SW480 (cell line): Measurements from ENCODE around the gene TRPM5.

Source experiments
- DNase-seq: peaks from one replicate; pipeline ENCODE4 v3.0.0-alpha.2; 2016; ENCODE audit warnings: low spot score

TRPM5 gene

DNA sequence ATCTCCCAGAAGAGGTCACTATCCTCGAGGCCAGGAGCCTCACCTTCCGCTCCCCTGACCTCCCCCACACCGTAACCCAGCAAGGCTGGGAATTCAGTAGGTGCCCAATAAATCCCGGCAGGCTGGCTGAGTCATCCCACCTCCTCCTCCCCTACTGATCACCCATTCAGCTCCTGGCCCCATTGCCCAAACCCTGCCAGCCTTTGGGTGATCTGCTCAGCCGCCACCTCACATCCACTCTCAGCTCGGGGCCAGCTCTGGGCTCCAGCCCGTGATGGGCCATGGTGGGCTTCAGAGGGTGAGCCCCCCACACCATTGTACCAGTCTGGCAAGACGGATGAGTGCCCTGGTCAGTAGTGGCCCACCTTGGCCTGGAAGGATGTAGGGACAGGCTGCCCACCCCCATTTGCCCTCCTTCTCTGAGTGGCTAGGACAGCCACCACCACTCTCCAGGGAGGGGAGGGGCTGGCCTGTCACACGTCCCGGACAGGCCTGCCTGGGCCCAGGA lies 8.2 kb downstream of the TRPM5 start:
- DNase-seq, result no peak

DNA sequence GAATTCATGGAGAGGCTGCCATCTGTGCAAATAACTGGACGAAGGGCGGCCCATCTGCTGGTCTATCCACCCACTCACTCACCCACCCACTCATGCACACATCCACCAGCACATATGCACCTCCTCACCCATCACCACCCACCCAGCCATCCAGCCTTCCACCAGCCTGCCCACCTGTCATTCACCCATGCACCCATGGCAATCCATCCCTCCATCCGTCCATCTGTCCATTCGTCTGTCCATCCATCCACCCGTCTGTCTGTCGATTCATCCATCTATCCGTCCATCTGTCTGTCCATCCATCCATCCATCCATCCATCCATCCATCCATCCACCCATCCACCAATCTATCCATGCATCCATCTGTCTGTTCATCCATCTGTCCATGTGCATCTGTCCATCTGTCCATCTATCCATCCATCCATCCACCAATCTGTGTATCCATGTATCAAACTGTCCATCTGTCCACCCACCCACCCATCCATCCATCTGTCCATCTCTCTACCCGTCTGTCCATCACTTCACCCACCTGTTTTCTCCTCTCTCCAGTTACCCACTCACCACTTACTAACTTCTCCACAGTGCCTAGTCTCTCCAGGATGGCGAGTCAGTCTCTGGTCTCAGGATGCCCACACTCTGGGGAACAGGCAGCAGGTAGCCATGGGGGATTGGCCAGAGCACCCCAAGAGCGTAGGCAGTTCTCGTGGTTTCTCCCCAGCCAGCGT lies 8.9 kb downstream of the TRPM5 start:
- DNase-seq, result no peak

DNA sequence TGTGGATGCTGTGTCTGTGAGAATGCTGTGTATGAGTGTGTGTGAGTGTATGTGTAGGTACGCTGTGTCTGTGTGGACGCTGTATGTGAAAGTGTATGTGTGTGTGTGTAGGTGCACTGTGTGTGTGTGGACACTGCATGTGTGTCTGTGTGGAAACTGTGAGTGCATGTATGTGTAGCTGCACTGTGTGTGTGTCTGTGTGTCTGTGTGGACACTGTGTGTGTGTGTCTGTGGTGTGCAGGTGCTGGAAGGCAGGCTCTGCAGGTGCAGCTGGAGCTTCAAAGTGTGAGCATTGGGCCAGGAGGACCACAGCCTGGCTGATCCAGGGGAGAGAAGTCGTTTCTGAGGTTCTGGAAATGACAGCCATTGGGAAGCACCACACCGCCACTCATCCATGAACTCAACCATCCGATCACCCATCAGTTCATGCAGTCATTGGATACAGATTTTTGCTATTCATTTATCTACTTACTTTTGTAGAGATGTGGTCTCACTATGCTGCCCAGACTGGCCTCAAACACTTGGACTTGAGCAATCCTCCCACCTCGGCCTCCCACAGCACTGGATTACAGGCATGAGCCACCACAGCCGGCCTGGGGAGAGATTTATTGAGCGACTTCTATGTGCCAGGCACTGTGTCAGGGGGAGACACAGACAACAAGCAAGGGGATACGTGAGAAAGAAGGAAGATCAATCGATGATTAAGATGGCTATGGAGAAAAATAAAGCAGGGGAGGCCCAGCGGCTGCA lies 9.6 kb downstream of the TRPM5 start:
- no peak for DNase-seq

DNA sequence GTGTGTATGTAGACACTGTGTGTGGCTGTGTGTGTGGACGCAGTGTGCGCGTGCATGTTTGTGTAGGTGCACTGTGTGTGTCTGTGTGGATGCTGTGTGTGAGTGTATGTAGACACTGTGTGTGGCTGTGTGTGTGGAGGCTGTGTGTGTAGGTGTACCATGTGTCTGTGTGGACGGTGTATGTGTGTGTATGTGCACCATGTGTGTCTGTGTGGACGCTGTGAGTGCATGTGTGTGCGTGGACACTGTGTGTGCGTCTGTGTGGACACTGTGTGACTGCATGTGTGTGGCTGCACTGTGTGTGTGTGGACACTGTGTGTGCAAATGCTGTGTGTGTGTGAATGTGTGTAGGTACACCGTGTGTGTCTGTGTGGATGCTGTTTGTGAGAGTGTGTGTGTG lies 10.3 kb downstream of the TRPM5 start:
- DNase-seq, result no peak

DNA sequence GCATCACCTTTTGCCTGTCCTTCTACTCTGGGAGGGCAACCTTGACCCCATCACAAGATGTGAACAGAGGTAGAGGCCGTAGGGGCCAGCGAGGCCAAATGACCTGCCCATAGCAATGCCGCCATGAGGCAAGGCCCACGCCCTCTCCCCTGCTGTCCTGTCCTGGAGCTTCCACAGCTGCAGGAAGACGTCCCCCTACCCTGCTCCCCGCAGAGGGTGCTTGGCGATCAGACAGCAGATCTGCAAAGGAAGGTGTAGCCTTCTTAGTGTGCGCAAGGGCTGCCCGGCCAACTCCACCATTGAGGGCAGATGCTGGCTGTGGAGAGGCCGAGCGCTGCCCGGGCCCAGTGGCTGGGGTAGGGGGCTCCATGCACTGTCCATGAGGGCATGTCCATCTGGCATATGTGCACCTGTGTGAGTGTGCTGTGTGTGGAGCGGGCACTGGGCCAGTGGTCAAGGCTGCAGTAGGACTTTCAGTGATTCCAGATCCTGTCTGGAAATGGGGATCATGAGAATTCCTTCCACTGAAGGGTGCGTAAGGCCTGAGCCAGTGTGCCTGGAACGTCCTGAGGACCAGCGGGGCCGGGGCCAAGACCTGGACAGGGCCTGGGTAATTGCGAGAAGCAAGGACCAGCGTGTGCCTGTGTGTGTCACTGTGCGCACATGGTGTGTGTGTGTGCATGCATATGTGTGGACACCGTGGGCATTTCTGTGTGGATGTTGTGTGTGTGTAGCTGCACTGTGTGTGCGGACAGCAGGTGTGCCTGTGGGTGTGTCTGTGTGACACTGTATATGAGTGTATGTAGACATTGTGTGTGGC lies 11.0 kb downstream of the TRPM5 start:
- DNase-seq, result no peak

DNA sequence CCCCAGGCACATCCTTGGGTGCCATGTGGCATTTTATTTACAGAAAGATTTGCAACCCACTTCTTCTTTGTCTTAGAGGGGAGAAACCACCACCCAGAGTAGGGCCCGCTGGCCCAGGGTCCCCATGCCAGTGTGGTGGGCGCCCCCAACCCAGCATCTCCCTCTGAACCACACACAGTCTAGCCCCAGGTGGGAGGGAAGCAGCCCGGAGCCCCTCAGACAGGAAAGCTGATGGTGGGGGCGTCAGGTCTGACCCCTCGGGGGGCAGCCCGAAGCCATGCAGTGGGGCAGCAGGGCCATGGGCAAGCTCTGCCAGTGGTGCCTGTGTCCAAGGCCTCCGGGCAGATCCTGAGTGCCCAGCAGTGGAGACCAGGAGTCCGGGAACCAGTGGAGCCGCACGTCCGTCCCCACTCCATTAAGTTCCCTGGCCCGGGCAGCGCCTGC lies 11.7 kb downstream of the TRPM5 start:
- DNase-seq, result no peak

DNA sequence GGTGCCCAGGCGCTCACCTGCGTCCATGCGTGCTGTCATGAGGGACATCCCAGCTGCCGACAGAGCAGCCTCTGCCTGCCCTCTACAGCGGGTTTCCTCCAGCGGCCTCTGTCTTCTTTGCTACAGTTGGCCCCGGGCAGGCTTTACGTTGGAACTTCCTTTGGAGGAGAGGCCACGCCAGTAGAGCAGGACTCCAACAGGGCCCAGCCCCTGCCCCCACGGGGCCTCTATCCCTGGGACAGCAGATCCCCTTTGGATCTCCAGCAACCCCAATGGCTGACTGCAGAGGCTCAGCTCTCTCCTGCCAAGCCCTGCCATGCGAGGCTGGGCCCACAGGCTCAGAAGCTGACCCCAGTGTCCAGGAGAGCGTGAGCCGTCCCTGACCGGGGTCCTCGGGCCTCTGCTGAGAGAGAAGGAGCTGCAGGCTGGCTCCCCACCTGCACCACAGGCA lies 12.1 kb downstream of the TRPM5 start:
- no peak for DNase-seq

DNA sequence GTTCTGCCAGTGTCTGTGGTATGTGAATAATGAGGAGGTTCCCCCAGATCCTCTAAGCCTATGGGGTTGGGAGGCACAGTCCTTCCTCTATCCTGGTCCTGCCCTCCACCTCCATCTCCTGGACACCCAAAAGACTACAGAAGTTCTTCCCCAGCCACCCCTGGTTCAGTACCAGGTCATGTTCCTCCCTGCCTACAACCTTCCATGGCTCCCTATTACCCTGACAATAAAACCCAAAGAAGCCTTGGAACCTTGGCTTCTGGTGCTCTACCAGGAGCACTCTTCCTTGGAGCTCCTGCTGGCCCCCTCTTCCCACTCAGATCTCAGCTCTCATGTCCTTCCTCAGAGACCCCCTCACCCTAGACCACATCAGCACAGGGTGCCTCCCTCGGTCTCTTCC lies 12.9 kb downstream of the TRPM5 start:
- no peak for DNase-seq

DNA sequence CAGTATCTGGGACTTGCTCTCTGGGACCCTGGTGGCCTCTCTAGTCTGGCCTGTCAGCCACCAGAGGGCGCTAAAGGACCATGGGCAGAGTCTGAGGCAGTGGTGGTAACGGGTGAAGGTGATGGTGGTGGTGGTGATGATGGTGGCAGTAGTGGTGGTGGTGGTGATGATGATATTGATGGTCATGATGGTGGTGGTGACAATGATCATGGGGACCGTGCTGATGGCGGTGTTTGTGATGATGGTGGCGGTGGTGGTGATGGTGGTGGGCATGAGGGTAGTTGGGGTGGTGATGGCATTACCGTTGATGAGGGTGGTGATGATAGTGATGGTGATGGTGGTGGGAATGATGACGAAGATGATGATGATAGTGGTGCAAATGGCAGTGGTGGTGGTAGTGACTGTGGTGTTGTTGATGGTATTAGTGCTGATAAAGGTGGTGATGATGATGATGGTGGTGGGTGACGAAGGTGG lies 16.0 kb downstream of the TRPM5 start:
- DNase-seq, result peak; percentile 46

DNA sequence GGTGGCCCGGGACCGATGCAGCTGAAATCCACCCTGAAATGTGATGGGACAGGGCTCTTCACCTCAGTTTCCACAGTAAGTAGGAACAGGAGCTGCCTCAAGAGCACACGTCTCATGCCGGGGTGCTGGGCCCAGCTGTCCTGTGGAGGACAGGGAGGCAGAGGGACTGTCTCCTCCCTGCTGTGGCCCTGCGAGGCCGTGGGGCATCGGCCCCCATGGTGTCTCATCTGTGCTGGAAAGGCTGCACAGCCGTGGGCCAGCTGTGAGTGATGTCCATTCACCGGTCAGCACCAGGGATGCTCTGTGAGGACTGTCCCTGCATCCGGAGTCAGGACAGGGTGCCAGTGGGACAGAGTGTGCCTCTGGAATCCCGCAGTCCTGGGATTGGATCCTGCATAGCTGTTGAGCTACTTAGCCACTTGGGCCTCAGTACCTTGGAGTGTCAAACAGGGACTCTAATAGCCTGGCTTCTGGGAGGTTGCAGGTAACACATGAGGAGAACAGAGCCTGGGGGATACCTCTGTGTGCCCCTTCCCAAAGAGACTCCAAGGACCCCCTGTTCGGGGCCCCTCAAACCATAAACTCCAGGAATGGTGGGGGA lies 16.5 kb downstream of the TRPM5 start:
- DNase-seq, result no peak

DNA sequence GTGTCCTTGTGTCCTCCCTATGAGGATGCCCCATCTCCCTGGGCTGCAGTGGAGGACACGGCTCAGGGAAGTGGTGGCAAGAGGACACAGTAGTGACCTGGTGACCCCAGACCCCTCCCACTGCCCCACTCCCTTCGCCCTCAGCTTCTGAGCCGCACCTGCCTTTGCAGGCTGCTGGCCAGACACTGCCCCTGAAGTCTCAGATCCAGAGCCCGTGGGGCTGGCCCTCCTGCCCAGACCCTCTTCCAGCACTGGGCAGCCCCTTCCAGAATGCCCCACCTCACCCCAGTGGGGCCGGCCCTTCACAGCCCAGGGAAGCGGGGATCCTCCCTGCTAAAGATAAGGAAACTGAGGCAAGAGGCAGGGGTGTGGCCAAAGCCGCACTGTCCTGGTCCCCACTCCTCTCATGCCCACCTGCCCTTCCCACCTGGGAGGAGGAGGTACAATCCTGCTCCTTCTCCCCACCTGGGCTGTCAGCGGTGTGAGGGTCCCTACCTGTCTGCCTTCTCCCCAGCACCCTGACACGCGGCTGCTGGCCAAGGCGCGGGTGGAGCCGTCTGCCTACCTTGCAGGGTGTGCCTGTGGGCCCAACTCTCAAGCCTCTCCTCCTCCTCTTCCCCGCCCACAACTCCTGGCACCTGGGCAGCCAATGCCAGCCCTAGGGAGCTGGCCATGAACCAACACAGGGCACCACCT lies 17.3 kb downstream of the TRPM5 start:
- no peak for DNase-seq

DNA sequence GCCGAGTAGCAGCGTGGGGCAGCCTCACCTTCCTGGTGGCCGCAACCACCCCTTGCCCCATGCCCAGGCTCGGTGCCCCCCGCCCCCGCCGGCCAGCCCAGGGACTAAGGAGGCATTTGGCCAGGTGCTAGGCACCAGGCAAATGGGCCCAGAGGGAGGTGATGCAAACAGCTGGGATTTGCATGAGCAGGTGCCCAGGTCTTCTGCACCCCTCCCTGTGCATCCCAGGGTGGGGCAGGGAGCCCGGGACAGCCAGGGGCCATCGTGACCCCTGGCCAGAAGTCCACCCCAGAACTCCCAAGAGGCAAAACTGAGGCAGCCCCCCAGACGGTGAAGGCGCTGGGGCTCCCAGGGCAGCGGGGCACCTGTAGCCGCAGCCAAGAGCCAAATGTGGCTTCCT lies 18.1 kb downstream of the TRPM5 start:
- DNase-seq, result no peak

DNA sequence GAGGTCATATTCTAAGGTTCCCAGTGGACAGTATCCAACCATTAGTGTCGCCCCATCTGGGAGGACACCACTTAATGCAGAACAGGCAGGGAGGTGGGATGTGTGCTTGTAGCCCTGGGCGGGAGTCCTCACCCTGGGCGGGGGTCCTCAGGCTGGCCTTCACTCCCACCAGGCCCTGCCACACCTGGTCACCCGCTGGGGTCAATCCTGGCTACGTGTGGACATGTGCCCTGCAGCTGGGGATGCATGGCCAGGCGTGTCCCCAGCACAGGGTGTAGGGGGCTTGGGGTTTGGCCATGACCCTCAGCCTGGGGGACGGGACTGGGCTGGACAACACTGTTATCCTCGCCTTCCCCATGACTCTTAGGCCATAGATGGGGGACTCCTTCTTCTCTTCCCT lies 18.8 kb downstream of the TRPM5 start:
- DNase-seq, result no peak

DNA sequence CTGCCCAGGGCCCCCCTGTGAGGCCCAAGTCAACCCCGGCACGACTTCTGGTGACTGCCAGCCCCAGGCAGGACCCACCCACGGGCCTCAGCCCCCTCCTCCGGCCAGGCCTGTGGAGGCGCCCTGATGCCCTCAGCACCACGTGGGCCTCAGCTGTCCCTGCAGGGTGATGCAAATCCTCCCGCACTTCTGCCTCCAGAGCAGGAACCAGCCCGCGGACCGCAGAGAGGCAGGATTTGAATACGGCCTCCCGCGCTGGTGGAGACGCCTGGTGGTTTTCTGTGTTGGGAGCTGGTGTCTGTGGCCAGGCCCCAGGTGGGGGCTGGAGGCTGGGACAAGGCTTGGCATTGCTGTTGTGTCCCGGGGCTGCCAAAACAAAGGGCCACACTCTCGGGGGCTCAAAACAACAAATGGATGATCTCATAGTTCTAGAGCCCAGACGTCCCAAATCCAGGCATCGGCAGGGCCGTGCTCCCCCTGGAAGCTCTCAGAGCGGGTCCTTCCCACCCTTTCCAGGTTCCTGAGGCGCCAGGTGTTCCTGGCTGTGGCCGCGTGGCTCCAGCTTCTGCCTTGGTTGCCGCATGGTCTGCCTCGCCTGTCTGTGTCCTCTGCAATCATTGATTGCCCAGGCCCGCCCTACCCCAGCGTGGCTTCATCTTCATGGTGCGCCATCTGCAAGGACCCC lies 19.4 kb downstream of the TRPM5 start:
- no peak for DNase-seq

DNA sequence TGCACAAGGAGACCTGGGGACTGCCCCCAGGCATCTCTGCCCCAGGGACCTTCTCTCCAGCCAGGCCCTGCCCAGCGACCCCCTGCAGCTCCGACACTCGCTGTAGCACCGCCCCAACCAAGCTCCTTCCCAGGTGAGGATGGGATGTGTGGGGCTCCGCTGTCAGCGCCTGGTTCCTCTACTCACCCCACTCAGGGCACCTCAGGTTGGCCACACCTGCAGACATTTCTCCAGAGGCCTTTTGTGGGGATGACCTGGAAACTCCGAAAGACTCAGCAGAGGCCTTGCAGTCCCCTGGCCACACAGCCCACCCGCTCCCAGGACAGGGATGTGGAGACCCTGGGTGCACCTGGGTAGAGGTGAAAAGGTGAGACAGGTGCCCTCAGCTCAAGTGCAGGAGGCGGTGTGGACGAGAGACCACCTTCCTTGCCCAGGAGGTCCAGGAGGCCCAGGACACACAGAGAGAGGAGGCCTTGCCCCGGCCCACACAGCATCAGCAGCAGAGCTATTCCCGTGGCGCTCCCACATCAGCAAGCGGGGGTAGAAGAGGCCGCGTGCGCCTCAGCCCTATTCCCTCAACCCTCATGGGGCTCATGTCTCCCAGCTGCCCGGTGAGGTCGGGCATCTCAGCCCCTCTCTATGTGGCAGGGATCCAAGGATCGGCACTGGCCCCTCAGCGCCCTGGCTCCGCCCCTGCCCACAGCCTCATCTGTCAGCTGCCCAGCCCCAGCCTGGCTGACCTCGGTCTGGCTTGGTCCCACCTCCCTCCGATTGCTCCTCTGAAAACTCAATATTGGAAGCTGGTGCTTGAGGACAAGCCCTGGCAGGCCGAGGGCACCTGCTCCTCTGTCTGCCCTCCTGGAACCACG lies 20.9 kb downstream of the TRPM5 start:
- DNase-seq, result no peak

DNA sequence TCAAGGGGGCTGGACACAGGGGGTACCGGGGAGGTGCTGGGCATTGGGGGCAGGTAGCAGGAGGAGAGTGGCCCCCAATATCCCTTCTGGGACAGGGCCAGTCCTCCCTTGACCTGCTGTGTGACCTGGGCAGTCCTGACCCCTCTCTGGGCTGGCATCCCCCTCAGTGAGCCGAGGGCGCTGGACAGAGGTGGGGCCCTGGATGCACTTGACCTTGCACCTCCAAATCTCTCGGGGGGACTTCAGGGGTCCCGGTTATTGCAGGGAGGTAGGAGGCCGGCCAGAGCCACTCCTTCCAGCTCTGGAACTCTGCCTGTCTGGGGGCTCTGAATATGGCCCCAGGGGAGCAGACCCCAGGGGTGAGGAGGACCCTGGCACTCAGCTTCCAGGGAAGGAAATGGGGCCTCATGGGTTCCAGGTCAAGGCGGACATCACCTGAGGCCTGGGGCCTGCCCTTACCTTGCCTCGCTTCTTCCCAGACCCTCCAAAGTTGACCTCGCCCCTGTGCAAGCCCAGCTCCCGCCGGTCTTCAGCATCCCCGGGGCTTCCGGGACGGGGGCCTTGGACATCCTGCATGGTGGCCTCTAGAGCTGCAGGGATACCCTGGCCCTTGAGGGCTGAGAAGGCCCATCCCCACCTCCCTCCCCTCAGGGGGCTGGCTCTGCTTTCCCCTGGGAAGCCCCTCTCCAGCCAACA lies 21.7 kb downstream of the TRPM5 start:
- DNase-seq, result no peak

DNA sequence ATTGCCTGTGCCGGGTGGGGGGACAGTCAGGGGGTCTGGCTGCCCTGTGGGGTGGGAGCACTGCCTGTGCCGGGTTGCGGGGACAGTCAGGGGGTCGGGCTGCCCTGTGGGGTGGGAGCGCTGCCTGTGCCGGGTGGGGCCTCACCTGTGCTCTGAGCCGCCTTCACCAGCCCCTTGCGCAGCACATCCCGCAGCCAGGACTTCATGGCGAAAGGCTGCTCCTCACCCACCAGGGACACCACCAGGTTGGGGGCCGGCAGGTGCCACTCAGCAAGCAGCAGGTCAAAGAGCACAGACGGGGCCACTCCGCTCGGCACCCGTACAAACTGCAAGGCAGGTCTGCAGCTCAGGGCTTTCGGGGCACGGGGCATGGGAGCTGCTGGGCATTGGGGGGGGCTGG lies 22.3 kb downstream of the TRPM5 start:
- DNase-seq, result no peak

DNA sequence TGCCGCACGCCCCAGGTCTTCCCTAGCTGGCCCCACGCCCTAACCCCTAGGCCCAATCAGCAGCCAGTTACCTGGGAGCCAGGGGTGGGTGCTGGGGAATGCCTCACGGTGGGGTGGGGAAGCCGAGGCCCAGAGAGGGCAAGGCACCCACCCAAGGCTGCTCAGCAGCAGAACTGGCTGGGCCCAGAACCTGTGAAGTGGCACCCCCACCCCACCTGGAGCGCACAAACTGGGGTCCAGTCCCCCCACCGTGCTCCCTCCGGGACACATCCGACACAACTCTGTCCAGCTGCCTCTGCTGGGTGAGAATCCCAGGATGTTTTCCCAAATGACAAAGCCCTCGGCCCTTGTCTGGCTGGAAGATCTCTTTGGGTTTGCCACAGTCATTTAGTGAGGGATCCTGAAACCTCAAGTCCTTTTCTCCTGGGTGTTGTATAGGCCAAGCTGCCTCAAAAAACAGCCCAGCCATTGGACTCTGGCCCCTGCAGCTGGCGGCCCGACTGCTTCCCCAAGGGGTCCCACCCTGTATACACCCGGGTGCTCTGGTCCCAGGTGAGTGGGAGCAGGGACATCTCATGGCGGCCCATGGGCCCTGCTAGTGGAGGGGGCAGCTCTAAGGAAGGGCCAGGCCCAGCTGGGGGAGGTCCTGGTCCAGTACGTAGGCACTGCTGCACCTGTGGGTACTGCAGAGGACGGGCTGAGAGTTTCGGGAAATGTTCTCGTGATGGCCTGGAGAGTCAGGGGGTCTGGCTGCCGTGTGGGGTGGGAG lies 22.9 kb downstream of the TRPM5 start:
- DNase-seq, result no peak
